M059J (cell line): Measurements from ENCODE around the gene METTL24. TPM values are rescaled to one million over a fixed set of nuclear protein-coding genes. Genes with fewer than 3 reads are reported as not detected.
"Not testable (repeated sequence)": the region's sequence is repeated elsewhere in the genome, so short reads cannot be mapped to it uniquely, and the experiment has no call there.

ENCODE experiments used
- DNase-seq: peaks from one replicate; pipeline ENCODE4 v3.0.0-alpha.2; 2012; ENCODE audit warnings: low read depth
- total RNA-seq: library from RNA; depleted of rRNA; stranded (reverse); fragments of >200 nt; shearing (Covaris generic); gene quantifications from 2 replicates; pipeline ENCODE4 v1.2.3, GENCODE V29; 2014

METTL24 gene
- total RNA-seq, 1 experiment from 2014 or later, result not detected

- DNase-seq, result no peak
Observed at GRCh38 chr6:110266996-110267395, 91.2 kb downstream of the METTL24 start.

- DNase-seq, result no peak
Observed at GRCh38 chr6:110265273-110265672, 92.9 kb downstream of the METTL24 start.

GRCh38 chr6:110256366-110256765 lies 101.8 kb downstream of the METTL24 start:
- no peak for DNase-seq

GRCh38 chr6:110255211-110255750 lies 102.9 kb downstream of the METTL24 start:
- DNase-seq, result peak; percentile 26

- DNase-seq, result no peak
Observed at GRCh38 chr6:110250838-110251237, 107.3 kb downstream of the METTL24 start.

GRCh38 chr6:110250058-110250457 lies 108.1 kb downstream of the METTL24 start:
- no peak for DNase-seq

GRCh38 chr6:110246900-110247546 lies 111.1 kb downstream of the METTL24 start:
- no peak for DNase-seq

GRCh38 chr6:110246378-110246777 lies 111.8 kb downstream of the METTL24 start:
- DNase-seq, result no peak

- peak; percentile 12 for DNase-seq
Observed at GRCh38 chr6:110244621-110245020, 113.5 kb downstream of the METTL24 start.

- DNase-seq, result no peak
Observed at GRCh38 chr6:110239526-110240274, 118.4 kb downstream of the METTL24 start.

GRCh38 chr6:110236007-110236406 lies 122.1 kb downstream of the METTL24 start:
- DNase-seq, result not testable (repeated sequence)

- DNase-seq, result peak; percentile 46
Observed at GRCh38 chr6:110233770-110234374, 124.3 kb downstream of the METTL24 start.

GRCh38 chr6:110232450-110232849 lies 125.7 kb downstream of the METTL24 start:
- DNase-seq, result peak; percentile 40

- DNase-seq, result no peak
Observed at GRCh38 chr6:110226261-110226660, 131.9 kb downstream of the METTL24 start.

- DNase-seq, result no peak
Observed at GRCh38 chr6:110221738-110222137, 136.4 kb downstream of the METTL24 start.

GRCh38 chr6:110217266-110217665 lies 140.9 kb downstream of the METTL24 start:
- DNase-seq, result peak; percentile 45

GRCh38 chr6:110216140-110216539 lies 142.0 kb downstream of the METTL24 start:
- no peak for DNase-seq

GRCh38 chr6:110214338-110214737 lies 143.8 kb downstream of the METTL24 start:
- DNase-seq, result no peak

GRCh38 chr6:110211753-110212152 lies 146.4 kb downstream of the METTL24 start:
- DNase-seq, result no peak

- no peak for DNase-seq
Observed at GRCh38 chr6:110207652-110208051, 150.5 kb downstream of the METTL24 start.

GRCh38 chr6:110201151-110201884 lies 156.8 kb downstream of the METTL24 start:
- no peak for DNase-seq

- no peak for DNase-seq
Observed at GRCh38 chr6:110198561-110198960, 159.6 kb downstream of the METTL24 start.
